Lower leg skin (tissue), 3 donors: ENCODE data around the gene RAPGEF1.

Experiments used
- CTCF ChIP-seq, 3 donors: fragments of 450-650 bp; IDR thresholded peaks; one replicate each; pipeline ENCODE4 v1.5.1; 2016; ENCODE audit warnings: antibody characterized with exemption in 3 of 3, mild to moderate bottlenecking in 3 of 3, moderate library complexity in 2 of 3
- POLR2A ChIP-seq, 2 donors: fragments of 450-650 bp; IDR thresholded peaks; one replicate each; pipeline ENCODE4 v1.6.1; 2016 to 2017; ENCODE audit warnings: antibody characterized with exemption in 2 of 2, mild to moderate bottlenecking in 1 of 2, moderate library complexity in 1 of 2

DNA sequence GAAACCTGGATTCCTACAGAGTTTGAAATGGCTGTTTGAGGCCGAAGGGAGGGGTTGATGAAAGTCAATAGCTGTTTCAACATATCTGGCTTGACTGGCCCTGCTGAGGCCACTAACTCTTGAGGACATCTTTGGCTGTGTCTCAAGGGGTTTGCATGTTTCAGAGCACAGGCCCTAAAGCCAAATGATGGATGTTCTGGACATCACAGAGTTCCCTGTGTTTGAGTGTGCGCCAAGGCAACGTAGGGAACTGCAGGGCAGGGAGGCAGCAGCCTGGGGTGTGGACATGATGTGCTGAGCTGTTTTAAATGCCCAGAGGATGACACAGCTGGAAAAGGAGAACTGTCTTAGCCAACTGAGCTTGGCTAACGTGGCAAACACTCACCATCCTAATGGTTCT lies 89.6 kb downstream of the RAPGEF1 start:
- no peak for TF ChIP-seq CTCF (IDR thresholded peaks at IDR 0.05)
- TF ChIP-seq POLR2A (IDR thresholded peaks at IDR 0.05) = no peak
